HUDEP-2 (cell line): ENCODE results near the gene MROH8.
"Not testable (repeated sequence)": the region's sequence is repeated elsewhere in the genome, so short reads cannot be mapped to it uniquely, and the experiment has no call there.

ENCODE experiments used
- DNase-seq, 76 experiments: peaks; one replicate each; lab custom pipeline; 2025; ENCODE audit not compliant: unreplicated experiment in 76 of 76; lab: John Stamatoyannopoulos, UW

Gene MROH8

DNA sequence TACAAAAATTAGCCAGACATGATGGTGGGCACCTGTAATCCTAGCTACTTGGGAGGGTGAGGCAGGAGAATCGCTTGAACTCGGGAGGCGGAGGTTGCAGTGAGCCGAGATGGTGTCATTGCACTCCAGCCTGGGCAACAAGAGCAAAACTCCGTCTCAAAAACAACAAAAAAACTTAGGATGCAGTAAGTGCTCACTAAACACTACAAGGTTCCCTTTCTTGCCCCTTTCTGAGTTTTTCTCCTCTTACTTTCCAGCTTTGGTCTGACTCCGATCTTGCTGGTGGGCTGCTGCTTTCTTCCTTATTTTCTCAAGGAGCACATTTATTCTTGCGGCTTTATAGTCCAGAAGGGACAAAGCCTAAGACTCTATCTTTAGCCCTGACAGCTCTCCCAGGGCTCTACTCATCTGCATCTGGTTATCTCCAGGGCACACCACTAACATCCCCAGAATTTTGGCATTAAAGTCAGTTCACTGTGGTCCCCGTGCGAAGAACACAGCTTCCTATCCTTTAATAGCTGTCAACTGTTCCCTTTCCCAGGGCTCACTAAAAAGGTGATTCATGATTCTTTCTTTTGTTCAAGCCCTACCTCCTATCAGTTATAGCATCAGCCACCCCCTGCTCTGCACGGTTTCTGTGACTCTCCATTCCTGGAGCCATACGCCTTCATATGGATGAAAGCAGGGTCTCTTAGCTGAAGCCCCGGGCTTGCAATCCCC is 17.4 kb downstream of the MROH8 start:
- DNase-seq: peak in 5 of 76 experiments; percentile 6 to 21 (median 11)

DNA sequence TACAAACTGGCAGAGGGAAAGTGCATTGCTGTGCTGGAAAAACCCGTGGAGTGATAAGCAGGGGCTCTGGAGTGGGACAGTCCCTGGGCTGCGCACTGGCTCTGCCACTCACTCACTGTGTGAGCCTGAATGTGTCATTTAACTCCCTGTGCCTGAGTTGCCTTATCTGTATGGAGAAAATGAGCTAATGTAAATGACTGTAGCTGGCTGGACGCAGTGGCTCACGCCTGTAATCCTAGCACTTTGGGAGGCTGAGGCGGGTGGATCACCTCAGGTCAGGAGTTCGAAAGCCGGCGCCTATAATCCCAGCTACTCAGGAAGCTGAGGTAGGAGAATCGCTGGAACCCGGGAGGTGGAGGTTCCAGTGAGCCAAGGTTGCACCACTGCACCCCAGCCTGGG is 18.7 kb downstream of the MROH8 start:
- peak in 1 of 76 experiments; percentile 7 for DNase-seq

DNA sequence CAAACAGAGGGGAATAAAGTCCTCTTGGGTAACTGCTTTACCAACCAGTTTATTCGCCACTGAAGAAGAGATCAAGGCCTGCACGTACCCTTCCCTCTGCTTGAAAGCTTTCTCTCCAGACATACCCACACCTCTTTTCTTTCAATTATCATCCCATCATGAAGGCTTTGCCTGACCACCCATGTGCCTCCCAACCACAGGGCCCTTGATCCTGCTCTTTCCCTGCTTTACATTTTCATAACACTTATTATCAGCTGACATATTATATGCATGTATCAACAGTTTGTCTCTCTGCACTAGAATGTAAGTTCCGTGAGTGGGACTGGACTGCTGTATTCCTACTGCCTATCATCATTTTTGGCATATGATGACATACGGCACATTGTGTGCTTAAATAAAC is 21.1 kb downstream of the MROH8 start:
- no peak for DNase-seq

DNA sequence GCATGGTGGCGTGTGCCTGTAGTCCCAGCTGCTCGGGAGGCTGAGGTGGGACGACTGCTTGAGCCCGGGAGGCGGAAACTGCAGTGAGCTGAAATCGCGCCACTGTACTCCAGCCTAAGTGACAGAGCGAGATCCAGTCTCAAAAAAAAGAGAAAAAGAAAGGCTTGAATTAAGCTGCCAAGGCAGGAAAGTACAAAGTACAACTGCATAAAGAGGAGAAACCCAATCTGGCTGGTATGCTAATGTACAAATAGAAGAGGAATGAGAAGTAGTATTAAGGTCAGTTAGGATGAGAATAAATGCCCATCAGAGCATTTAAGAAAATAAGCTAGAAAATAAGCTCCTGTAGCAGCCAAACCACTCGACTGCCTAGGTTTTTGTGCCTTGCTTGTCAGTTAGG is 23.4 kb downstream of the MROH8 start:
- DNase-seq: no peak

DNA sequence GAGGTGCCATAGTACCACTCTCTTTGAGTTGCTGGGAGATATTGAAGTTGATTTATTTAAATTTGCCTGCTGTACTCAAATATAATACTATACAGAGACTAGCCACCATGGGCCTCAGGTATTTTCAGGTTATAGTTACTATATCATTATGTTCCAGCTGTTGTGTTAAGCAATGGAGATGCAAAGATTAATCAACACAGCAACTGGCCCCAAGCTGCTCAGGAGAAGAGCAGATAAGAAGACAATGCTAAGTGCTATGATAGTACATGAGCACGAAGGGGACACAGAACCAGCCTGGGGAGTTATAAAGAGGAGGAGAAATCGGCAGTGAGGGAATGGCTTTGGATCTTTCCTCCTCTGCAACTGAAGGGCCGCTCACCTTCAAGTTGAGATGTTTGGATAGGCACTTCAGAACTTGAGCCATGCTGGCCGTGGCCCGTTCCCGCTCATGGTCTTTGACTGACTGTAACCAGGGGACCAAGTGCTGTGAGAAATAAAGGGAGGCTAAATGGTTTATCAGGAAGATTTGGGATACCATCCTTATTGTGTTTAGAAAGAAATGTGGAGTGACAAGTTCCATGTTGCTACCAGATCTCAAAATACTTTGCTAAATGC is 24.6 kb downstream of the MROH8 start:
- DNase-seq: peak in 41 of 76 experiments; percentile 4 to 69 (median 24)

DNA sequence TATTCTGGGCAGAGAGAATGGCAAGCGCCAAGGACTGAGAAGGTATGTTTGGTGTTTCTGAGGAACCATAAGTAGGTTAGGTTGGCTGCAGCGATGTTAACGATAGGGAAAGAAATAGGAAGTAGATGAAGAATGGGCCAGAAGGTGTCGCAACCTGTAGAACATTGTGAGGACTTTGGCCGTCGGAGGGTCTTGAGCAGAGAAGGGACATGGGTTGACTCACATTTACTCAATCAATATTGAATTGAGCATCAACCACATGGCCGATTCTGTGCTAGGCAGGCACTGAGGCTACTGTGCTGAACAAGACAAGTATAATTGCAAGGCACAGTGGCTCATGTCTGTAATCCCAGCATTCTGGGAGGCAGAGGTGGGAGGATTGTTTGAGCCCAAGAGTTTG is 27.1 kb downstream of the MROH8 start:
- DNase-seq: no peak

DNA sequence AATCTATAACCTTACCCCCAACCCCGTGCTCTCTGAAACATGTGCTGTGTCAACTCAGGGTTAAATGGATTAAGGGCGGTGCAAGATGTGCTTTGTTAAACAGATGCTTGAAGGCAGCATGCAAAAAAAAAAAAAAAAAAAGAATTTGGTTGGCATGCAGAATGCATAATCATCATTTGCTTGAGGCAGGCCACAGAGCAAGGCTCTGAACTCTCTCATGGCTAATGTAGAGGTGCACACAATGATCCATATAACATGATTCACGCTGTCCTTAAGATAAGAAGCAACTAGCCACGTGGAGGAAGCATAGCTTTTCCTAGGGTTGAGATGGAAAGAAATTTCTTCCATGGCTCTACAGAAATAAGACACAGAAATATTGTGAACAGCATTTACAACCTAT is 27.8 kb downstream of the MROH8 start:
- no peak for DNase-seq

DNA sequence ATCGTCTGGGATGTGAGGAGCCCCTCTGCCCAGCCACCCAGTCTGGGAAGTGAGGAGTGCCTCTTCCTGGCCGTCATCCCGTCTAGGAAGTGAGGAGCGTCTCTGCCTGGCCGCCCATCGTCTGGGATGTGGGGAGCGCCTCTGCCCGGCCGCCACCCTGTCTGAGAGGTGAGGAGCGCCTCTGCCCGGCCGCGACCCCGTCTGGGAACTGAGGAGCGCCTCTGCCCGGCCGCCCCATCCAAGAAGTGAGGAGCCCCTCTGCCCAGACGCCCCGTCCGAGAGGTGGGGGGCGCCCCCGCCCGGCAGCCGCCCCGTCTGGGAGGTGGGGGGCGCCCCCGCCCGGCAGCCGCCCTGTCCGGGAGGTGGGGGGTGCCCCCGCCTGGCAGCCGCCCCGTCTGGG is 28.5 kb downstream of the MROH8 start:
- DNase-seq: not testable (repeated sequence)

DNA sequence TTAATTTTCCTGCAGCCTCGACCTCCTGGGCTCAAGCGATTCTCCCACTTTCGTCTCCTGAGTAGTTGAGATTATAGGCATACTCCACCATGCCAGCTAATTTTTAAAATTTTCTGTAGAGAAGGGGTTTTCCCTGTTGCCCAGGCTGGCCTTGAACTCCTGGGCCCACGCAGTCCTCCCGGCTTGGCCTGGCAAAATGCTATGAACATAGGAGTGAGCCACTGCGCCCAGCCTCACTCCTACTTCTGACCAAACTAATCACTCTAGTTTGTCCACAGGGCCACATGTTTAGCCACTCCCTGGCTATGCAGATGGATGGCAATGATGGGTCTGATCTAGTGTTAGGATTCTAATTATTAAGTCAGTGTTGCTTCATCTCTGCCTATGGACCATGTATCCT is 32.1 kb downstream of the MROH8 start:
- no peak for DNase-seq

DNA sequence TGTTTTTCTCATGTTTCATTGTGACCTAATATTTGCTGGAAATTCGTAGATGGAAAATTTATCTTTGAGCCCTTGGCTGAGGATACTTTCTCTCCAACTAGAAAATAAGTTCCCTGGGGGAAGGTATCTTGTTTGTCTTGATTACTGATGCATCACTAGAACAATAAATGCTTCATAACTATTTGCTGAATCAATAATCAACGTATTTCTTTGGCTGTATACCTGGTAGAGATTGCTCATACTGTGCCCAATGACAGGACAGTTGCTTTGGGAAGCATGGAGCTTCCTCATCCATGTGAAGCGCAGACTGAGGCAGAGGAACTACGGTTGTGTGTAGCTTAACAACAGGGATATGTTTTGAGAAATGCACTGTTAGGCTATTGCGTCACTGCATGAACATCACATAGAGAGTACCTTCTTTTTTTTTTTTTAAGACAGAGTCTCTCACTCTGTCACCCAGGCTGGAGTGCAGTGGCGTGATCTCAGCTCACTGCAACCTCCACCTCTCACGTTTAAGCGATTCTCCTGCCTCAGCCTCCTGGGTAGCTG is 34.4 kb downstream of the MROH8 start:
- no peak for DNase-seq

DNA sequence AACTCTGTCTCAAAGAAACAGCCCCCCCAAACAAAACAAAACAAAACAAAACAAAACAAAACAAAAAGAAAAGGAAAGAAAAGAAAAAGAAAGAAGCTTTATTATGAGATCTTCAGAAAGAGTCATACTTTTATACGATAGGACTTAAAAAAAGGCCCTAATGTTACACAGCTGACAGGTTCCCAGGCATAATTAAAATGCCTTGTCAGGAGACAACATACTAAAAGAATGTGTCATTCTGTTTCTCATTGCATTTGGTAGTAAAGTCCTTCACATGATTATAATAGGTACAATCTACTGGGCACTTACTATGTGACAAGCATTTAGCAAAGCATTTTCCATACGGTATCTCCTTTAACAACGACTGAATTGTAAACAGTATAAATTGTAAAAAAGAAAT is 36.6 kb downstream of the MROH8 start:
- DNase-seq: no peak

DNA sequence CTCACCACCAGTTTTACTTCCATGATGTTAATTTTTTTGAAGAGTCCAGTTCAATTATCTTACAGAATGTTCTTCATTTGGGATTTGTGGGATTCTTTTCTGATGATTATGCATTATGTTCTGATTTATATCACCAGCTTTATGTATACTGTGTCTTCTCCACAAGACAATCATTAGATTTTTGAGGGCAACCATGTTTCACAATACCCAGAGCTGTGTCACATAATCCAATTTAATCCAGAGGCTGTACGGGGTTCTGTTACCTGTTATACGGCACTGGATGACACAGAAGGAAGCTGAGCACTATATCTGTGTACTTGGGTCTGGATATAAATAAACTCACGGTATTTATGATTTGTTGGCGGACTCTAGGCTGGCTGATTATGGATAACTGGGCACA is 41.8 kb downstream of the MROH8 start:
- no peak for DNase-seq

DNA sequence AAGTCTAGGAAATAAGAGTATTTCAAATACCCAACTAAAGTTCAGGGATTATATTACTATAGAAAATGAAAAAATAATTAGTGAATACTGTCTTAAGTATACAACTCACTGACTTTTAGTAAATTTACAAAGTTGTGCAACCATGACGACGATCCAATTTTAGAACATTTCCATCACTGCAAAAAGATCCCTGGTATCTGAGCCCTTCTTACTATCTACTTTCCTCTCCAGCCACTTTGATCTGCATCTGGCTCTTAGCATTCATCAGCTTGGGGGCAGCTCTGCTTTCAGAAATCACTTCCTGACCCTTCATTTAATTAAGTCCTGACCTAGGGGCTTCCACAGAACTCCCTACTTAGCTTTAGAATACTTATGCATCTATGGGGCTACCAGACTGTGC is 45.4 kb downstream of the MROH8 start:
- no peak for DNase-seq

DNA sequence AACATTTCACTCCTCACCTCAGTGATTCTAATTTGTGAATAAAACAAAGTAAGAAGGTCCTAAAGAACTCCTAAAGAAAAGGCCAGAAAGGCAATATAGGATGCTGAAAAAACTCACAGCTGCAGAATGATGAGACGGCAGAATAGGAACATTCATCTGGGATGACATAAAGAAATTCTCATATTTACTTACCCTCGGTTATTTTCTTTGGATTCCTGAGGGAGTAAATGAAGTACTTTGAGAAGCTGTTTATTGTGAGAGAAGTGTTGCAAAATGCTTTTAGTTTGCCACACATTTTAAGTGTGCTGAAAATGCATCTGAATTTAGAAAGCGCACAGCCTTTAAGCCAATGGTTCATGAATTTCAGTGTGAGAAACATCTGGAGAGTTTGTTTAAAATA is 47.9 kb downstream of the MROH8 start:
- no peak for DNase-seq

DNA sequence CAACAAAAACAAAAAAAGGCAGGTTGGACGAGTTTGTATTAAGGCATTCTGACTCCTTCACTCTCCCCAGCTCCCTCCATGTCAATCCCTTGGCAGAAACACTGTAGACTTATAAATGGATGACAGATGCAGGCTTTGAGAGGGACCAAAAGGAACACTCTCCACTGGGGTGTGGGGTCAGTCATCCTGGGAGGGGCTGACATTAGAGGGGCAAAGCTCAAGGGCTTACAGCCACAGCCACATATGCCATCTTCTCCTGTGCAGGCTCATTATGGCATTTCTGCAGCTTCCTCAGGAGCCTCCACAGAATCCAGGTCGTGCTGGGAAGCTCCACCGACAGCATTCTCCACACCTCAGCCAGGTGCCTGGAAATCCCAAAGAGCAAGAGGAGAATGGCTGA is 50.5 kb downstream of the MROH8 start:
- DNase-seq: no peak

DNA sequence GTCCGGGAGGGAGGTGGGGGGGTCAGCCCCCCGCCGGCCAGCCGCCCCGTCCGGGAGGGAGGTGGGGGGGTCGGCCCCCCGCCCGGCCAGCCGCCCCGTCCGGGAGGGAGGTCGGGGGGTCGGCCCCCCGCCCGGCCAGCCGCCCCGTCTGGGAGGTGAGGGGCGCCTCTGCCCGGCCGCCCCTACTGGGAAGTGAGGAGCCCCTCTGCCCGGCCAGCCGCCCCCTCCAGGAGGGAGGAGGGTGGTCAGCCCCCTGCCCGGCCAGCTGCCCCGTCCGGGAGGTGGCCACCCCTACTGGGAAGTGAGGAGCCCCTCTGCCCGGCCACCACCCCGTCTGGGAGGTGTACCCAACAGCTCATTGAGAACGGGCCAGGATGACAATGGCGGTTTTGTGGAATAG is 53.1 kb downstream of the MROH8 start:
- not testable (repeated sequence) for DNase-seq

DNA sequence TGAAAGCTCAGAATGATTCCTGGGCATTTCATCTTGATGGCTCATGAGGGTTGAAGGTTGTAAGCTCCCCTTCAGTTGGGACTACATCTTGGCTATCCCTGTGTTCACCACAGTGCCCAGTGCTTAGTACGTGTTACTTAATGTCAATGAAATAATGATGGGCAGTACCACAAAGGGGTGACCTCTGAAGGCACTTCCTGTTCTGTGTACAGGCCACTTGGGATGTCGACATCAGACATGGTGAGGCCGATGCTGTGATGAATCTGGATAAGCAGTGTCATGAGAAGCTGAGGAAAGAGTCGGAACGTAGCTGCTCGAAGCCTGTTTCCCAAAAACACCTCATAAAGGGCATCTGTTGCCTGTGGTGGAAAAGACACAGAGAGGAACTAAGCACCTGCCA is 55.9 kb downstream of the MROH8 start:
- DNase-seq: no peak

DNA sequence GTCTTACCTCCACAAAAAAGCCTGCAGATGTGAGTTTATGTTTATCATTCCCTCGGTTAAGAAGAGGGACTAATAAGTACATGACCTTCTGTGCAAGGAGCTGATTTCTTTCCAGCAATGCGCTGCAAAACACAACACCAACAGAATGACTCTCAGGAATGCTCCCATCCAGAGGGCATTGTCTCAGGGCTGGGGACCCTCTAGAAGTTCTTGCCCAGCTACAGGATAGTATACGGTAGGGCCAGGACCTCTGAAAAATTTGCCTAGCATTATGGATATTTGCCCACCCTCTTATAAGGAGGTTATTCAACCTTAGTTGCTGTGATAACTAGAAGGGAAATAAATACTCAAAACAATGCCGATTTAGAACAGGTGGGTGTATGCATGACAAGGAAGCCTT is 58.9 kb downstream of the MROH8 start:
- DNase-seq: no peak

DNA sequence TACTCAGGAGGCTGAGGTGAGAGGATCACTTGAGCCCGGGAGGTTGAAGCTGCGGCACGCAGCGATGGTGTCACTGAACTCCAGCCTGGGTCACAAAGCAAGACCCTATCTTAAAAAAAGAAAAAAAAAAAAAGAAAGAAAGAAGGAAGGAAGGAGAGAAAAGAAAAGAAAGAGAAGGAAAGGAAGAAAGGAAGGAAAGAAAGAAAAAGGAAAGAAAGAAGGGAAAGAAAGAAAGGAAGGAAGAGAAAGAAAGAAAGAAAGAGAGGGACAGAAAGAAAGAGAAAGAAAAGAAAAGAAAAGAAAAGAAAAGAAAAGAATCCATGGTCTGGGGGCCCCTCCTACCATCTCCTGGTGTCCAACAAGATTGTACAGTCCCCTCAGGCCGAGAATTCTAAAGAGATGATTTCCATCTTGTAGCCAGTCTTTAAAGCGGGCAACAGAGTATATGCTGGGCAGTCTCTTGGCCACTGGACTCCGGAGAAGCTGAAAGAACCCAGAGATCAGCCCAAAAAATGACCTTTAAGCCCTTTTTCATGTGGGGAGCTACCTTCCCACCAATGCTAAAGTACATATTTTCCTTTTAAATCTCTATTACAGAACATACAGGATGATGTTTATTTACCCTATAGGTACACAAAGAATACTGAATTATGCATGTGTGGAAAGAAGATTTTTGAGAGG is 59.9 kb downstream of the MROH8 start:
- DNase-seq: no peak

DNA sequence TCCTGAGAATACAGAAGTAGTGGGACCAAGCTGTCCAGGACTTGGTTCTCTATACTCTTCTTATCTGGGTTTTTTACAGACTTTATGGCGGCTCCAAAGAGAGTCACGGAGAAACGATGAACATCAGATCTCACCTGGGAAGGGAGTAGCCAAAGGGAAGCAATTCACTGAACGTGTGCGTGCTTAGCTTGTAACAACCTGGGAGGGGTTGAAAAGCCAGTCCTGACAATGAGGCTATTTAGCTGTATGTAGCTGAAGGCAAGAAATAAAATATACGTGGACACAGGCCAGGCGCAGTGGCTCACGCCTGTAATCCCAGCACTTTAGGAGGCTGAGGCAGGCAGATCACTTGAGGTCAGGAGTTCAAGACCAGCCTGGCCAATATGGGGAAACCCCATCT is 65.3 kb downstream of the MROH8 start:
- DNase-seq: no peak

DNA sequence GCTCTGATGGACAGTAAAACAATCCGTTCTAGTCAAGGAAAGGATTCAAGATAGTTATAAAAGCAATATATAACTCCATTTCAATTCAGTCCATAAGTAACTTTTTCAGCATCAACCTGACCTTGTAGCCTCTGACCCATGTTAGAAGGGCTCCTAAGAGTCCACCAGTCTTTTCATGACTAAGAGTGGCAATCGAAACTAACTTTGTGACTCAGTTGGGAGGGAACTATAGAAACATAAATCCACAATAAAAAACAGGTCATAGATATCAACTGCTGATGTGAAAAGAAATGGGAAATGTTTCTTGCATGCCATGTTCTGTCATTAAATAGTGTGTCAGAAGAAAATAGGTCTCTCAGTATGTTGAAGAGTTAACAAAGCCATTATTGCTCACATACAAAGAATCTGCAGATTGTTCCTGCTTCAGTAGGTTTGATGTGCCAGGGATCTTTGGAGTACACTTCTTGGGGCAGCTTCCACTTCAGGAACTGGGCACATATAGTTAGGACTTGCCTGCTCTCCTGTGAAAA is 67.4 kb downstream of the MROH8 start:
- DNase-seq: no peak

DNA sequence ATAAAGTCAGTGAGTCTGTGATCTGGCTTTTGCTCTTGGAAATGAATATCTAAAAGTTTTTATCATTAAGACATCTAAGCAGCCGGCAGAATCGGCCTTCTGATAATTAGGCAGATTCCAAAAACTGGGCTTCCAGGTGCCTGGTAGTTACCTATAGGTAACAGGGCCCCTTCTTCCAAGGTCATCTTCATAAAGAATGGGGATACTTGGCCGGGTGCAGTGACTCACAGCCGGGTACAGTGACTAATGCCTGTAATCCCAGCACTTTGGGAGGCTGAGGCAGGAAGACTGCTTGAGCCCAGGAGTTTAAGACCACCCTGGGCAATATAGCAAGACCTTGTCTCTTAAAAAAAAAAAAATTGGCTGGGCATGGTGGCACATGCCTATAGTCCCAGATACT is 70.7 kb downstream of the MROH8 start:
- no peak for DNase-seq
